Measurements from ENCODE around the gene IFI16.

- TF ChIP-seq, protein P1, sequence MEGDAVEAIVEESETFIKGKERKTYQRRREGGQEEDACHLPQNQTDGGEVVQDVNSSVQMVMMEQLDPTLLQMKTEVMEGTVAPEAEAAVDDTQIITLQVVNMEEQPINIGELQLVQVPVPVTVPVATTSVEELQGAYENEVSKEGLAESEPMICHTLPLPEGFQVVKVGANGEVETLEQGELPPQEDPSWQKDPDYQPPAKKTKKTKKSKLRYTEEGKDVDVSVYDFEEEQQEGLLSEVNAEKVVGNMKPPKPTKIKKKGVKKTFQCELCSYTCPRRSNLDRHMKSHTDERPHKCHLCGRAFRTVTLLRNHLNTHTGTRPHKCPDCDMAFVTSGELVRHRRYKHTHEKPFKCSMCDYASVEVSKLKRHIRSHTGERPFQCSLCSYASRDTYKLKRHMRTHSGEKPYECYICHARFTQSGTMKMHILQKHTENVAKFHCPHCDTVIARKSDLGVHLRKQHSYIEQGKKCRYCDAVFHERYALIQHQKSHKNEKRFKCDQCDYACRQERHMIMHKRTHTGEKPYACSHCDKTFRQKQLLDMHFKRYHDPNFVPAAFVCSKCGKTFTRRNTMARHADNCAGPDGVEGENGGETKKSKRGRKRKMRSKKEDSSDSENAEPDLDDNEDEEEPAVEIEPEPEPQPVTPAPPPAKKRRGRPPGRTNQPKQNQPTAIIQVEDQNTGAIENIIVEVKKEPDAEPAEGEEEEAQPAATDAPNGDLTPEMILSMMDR (IDR thresholded peaks at IDR 0.05; ENCODE audit: extremely low read depth in 1 of 2, insufficient read depth in 1 of 2, low read depth in 1 of 2, low read length in 2 of 2): peak; percentile 19 to 32
- TF ChIP-seq FOS (IDR thresholded peaks at IDR 0.05; ENCODE audit: borderline replicate concordance, insufficient read depth, low read length) (no peak), POLR2A (IDR thresholded peaks at IDR 0.05; ENCODE audit: low read depth, low read length) (no peak), EZH2 (IDR thresholded peaks at IDR 0.05; ENCODE audit: borderline replicate concordance, low read depth, low read length, severe bottlenecking) (no peak), POLR2AphosphoS5 (IDR thresholded peaks at IDR 0.05; ENCODE audit: insufficient read depth, low read depth, low read length) (no peak), MYC (IDR thresholded peaks at IDR 0.05; ENCODE audit: low read depth, low read length) (no peak), JUN (IDR thresholded peaks at IDR 0.05; ENCODE audit: borderline replicate concordance, insufficient read depth, insufficient read length, low read depth) (no peak), GATA2 (IDR thresholded peaks at IDR 0.05; ENCODE audit: insufficient read depth, insufficient read length, low read depth, low read length) (no peak)
Measured at GRCh38 chr1:159089184-159089791, 79.6 kb downstream of the IFI16 start.

Data from endothelial cell of umbilical vein (primary cell).